Measurements from ENCODE around the gene LSS. TPM values are rescaled to one million over a fixed set of nuclear protein-coding genes. Genes with fewer than 3 reads are reported as not detected.
A peak's percentile ranks its signal among the peaks of the same experiment; 100 is the strongest.

The LSS gene
- total and polyA plus RNA-seq, 2 experiments from 2014 or later, result 55.0 to 237 TPM

DNA sequence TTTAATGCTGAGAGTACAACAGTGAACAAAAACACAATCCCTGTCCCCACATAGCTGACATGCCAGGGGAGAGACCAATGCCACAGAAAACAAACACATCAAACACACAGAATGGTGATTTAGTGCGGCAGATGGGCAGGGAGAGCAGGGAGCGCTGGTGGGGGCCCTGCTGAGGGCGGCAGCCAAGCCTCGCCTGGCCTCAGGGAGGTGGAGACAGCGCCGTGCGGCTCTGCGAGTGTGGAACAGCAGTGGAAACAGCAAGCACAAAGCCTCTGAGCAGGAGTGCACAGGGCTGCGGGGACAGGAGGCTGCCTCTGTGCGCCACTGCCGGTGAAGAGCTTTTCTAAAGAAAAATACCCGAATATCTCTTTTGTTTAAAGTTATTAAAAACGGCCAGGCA is 39.8 kb upstream of the LSS start (continued):
- TF ChIP-seq, protein P1, sequence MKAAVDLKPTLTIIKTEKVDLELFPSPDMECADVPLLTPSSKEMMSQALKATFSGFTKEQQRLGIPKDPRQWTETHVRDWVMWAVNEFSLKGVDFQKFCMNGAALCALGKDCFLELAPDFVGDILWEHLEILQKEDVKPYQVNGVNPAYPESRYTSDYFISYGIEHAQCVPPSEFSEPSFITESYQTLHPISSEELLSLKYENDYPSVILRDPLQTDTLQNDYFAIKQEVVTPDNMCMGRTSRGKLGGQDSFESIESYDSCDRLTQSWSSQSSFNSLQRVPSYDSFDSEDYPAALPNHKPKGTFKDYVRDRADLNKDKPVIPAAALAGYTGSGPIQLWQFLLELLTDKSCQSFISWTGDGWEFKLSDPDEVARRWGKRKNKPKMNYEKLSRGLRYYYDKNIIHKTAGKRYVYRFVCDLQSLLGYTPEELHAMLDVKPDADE (IDR thresholded peaks at IDR 0.05), result no peak
- TF ChIP-seq EZH2 (IDR thresholded peaks at IDR 0.05; ENCODE audit: low read depth, unreplicated experiment), result no peak
- TF ChIP-seq JUNB (IDR thresholded peaks at IDR 0.05; ENCODE audit: unreplicated experiment), result no peak
- TF ChIP-seq, protein P2, sequence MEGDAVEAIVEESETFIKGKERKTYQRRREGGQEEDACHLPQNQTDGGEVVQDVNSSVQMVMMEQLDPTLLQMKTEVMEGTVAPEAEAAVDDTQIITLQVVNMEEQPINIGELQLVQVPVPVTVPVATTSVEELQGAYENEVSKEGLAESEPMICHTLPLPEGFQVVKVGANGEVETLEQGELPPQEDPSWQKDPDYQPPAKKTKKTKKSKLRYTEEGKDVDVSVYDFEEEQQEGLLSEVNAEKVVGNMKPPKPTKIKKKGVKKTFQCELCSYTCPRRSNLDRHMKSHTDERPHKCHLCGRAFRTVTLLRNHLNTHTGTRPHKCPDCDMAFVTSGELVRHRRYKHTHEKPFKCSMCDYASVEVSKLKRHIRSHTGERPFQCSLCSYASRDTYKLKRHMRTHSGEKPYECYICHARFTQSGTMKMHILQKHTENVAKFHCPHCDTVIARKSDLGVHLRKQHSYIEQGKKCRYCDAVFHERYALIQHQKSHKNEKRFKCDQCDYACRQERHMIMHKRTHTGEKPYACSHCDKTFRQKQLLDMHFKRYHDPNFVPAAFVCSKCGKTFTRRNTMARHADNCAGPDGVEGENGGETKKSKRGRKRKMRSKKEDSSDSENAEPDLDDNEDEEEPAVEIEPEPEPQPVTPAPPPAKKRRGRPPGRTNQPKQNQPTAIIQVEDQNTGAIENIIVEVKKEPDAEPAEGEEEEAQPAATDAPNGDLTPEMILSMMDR (conservative IDR thresholded peaks at IDR 0.05; ENCODE audit: low read depth in 2 of 2), result no peak
- TF ChIP-seq ZNF114 (CRISPR knock-in tag; IDR thresholded peaks at IDR 0.05), result no peak

DNA sequence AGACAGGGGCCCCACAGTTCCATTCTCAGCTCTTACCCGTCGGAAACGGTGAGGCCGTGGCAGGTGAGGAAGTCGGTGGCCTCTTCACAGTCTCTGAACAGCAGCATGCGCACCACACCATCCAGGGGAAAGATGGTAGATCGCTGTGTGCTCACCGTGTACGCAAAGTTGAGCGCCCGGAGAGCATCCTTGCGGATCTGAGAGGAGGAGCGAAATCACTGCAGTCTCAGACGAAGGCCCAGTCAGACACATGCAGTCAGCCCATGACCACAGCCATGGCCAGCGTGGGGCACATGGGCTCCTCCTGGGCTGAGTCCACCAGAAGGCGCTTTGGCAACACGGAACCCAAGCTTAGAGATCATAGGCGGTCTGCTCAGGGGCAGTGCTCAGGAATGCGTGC is 38.4 kb upstream of the LSS start:
- H3K27ac ChIP-seq (ENCODE audit: low read depth), result no peak overlapping the region
- no peak overlapping the region for H3K4me3 ChIP-seq
- no peaks in the 10 kb centered on the region for H3K27me3 ChIP-seq (ENCODE audit: insufficient read depth)
- no peak overlapping the region for H2AFZ ChIP-seq
- H3K4me3 Mint-ChIP-seq, result no peak overlapping the region
- H3K4me2 ChIP-seq, result no peak overlapping the region
- H3K79me2 ChIP-seq (replicated peaks; ENCODE audit: insufficient read depth), result no peaks in the 10 kb centered on the region
- no peaks in the 10 kb centered on the region for H3K9me2 ChIP-seq (ENCODE audit: insufficient read depth)
- H3F3A ChIP-seq (replicated peaks; ENCODE audit: low read depth), result 0 out of 2 replicates have a peak, but pooled peaks cover 6% of the 10 kb centered on the region
- ATAC-seq (no peak), DNase-seq (ENCODE audit: low spot score) (no peak)
- H3K4me1 ChIP-seq (ENCODE audit: insufficient read depth), result no peaks in the 10 kb centered on the region
- TF ChIP-seq, protein P3, sequence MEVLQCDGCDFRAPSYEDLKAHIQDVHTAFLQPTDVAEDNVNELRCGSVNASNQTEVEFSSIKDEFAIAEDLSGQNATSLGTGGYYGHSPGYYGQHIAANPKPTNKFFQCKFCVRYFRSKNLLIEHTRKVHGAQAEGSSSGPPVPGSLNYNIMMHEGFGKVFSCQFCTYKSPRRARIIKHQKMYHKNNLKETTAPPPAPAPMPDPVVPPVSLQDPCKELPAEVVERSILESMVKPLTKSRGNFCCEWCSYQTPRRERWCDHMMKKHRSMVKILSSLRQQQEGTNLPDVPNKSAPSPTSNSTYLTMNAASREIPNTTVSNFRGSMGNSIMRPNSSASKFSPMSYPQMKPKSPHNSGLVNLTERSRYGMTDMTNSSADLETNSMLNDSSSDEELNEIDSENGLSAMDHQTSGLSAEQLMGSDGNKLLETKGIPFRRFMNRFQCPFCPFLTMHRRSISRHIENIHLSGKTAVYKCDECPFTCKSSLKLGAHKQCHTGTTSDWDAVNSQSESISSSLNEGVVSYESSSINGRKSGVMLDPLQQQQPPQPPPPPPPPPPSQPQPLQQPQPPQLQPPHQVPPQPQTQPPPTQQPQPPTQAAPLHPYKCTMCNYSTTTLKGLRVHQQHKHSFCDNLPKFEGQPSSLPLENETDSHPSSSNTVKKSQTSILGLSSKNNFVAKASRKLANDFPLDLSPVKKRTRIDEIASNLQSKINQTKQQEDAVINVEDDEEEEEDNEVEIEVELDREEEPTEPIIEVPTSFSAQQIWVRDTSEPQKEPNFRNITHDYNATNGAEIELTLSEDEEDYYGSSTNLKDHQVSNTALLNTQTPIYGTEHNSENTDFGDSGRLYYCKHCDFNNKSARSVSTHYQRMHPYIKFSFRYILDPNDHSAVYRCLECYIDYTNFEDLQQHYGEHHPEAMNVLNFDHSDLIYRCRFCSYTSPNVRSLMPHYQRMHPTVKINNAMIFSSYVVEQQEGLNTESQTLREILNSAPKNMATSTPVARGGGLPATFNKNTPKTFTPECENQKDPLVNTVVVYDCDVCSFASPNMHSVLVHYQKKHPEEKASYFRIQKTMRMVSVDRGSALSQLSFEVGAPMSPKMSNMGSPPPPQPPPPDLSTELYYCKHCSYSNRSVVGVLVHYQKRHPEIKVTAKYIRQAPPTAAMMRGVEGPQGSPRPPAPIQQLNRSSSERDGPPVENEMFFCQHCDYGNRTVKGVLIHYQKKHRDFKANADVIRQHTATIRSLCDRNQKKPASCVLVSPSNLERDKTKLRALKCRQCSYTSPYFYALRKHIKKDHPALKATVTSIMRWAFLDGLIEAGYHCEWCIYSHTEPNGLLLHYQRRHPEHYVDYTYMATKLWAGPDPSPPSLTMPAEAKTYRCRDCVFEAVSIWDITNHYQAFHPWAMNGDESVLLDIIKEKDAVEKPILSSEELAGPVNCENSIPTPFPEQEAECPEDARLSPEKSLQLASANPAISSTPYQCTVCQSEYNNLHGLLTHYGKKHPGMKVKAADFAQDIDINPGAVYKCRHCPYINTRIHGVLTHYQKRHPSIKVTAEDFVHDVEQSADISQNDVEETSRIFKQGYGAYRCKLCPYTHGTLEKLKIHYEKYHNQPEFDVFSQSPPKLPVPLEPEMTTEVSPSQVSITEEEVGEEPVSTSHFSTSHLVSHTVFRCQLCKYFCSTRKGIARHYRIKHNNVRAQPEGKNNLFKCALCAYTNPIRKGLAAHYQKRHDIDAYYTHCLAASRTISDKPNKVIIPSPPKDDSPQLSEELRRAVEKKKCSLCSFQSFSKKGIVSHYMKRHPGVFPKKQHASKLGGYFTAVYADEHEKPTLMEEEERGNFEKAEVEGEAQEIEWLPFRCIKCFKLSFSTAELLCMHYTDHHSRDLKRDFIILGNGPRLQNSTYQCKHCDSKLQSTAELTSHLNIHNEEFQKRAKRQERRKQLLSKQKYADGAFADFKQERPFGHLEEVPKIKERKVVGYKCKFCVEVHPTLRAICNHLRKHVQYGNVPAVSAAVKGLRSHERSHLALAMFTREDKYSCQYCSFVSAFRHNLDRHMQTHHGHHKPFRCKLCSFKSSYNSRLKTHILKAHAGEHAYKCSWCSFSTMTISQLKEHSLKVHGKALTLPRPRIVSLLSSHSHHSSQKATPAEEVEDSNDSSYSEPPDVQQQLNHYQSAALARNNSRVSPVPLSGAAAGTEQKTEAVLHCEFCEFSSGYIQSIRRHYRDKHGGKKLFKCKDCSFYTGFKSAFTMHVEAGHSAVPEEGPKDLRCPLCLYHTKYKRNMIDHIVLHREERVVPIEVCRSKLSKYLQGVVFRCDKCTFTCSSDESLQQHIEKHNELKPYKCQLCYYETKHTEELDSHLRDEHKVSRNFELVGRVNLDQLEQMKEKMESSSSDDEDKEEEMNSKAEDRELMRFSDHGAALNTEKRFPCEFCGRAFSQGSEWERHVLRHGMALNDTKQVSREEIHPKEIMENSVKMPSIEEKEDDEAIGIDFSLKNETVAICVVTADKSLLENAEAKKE (CRISPR knock-in tag; IDR thresholded peaks at IDR 0.05), result no peak
- no peak for TF ChIP-seq CREB1 (CRISPR knock-in tag; IDR thresholded peaks at IDR 0.05; ENCODE audit: low read depth)
- TF ChIP-seq, protein P2 (conservative IDR thresholded peaks at IDR 0.05; ENCODE audit: low read depth in 2 of 2), result 0 out of 4 replicates have a peak, but pooled peaks of 1 of the 2 experiments have one; percentile 8
- peaks cover 25% of the 10 kb centered on the region for H3K36me3 ChIP-seq (ENCODE audit: insufficient read depth)
- no peaks in the 10 kb centered on the region for H3K4me1 Mint-ChIP-seq
- peaks cover 69% of the 10 kb centered on the region for H3K36me3 Mint-ChIP-seq (ENCODE audit: low read depth)
- peaks cover 9% of the 10 kb centered on the region; the same call in 1 of the 2 replicates for H4K20me1 ChIP-seq (replicated peaks; ENCODE audit: insufficient read depth)
- H3K27me3 Mint-ChIP-seq (ENCODE audit: insufficient read depth, low read depth, poor library complexity), result peaks cover 6% of the 10 kb centered on the region
- H3K27ac Mint-ChIP-seq, result no peak overlapping the region
- no peaks in the 10 kb centered on the region for H3K9me3 Mint-ChIP-seq
